ENCODE results near the gene TUBA8. TPM values are rescaled to one million over a fixed set of nuclear protein-coding genes. Genes with fewer than 3 reads are reported as not detected.

Gene TUBA8
- total RNA-seq, 6 donors from 2014 or later: 0.61 to 1.2 (median 0.81) TPM; not detected in 1

DNA sequence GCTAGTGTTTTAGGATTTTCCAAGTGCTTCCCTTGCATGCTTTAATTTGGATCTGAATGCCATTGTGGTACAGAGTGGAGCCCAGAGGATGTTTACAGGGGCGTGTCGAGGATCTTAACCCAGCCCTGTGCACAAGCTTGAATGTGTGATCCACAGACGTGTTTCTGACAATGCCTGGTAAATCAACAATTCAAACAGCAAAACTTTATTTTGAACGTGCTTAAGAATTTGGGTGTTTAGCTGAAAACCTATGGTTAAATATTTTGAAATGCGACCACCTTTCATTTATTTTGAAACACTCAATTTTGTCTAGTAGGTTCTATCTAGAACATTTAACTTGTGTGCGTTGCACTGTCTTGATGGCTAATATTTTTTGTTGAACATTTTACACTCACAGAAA is 1.8 kb downstream of the TUBA8 start:
- Histone ChIP-seq H3K9me3 (no peaks in the 10 kb centered on the region), H3K27ac (no peak overlapping the region), H3K27me3 (peaks cover 0 to 16% (median 6%) of the 10 kb centered on the region in 4 donors), H3K36me3 (no peaks in the 10 kb centered on the region), H3K4me1 (peaks cover 12 to 42% (median 19%) of the 10 kb centered on the region in 4 donors), H3K4me3 (no peak overlapping the region)
- 63 to 67% methylated on average over 6 of the region's 6 CpGs for WGBS, 2 donors
- DNase-seq (no peak), ATAC-seq (ENCODE audit: low FRiP score in 2 of 2) (no peak)
- no peak for TF ChIP-seq EP300 (IDR thresholded peaks at IDR 0.05)
- TF ChIP-seq, protein P1, sequence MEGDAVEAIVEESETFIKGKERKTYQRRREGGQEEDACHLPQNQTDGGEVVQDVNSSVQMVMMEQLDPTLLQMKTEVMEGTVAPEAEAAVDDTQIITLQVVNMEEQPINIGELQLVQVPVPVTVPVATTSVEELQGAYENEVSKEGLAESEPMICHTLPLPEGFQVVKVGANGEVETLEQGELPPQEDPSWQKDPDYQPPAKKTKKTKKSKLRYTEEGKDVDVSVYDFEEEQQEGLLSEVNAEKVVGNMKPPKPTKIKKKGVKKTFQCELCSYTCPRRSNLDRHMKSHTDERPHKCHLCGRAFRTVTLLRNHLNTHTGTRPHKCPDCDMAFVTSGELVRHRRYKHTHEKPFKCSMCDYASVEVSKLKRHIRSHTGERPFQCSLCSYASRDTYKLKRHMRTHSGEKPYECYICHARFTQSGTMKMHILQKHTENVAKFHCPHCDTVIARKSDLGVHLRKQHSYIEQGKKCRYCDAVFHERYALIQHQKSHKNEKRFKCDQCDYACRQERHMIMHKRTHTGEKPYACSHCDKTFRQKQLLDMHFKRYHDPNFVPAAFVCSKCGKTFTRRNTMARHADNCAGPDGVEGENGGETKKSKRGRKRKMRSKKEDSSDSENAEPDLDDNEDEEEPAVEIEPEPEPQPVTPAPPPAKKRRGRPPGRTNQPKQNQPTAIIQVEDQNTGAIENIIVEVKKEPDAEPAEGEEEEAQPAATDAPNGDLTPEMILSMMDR (IDR thresholded peaks at IDR 0.05): no peak
- TF ChIP-seq POLR2A (IDR thresholded peaks at IDR 0.05): no peak
- no peak for TF ChIP-seq POLR2AphosphoS5 (IDR thresholded peaks at IDR 0.05)

DNA sequence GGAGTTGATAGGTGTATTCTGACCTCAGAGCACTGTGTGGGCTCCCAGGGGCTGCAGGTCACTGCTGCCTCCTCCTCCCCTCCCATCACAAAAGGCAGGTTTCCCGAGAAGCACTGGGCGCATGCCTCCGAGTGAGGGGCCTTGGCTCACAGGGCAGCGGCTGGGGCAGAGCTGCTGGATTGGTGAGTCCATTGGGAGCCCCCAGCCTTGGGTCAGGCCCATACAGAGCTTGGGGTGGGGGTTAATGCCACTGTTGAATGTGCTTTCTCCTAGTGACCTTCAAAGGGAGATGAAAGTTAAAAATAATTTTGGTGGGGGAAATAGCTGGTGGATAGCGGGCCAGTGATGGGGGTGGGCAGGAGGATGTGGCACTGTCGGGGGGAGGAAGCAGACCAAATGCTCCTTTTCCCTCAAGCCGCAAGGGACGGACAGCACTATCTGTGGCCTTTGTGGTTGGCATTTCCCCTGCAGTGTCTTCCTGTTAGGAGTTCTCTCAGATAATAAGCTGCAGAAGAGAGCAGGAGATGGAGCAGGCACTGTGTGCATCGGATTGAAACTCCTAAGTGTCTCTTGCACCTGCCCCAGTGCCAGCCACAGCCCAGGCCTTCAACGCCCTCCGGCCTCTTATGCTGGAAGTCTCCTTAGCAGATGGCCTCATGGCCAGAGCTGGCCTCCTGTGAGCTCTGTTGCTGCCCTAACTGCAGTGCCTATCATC is 3.2 kb downstream of the TUBA8 start:
- peaks cover 12 to 42% (median 19%) of the 10 kb centered on the region in 4 donors for H3K4me1 ChIP-seq
- H3K4me3 ChIP-seq: no peak overlapping the region
- no peaks in the 10 kb centered on the region for H3K36me3 ChIP-seq
- H3K27me3 ChIP-seq: peaks cover 0 to 16% (median 6%) of the 10 kb centered on the region in 4 donors
- DNase-seq (no peak), ATAC-seq (ENCODE audit: low FRiP score in 2 of 2) (no peak)
- TF ChIP-seq, protein P1 (IDR thresholded peaks at IDR 0.05): no peak
- TF ChIP-seq POLR2AphosphoS5 (IDR thresholded peaks at IDR 0.05): no peak
- TF ChIP-seq EP300 (IDR thresholded peaks at IDR 0.05): no peak
- TF ChIP-seq POLR2A (IDR thresholded peaks at IDR 0.05): no peak
- H3K27ac ChIP-seq: no peak overlapping the region
- 55 to 56% methylated on average over 7 to 11 of the region's 11 CpGs for WGBS, 2 donors
- no peaks in the 10 kb centered on the region for H3K9me3 ChIP-seq

DNA sequence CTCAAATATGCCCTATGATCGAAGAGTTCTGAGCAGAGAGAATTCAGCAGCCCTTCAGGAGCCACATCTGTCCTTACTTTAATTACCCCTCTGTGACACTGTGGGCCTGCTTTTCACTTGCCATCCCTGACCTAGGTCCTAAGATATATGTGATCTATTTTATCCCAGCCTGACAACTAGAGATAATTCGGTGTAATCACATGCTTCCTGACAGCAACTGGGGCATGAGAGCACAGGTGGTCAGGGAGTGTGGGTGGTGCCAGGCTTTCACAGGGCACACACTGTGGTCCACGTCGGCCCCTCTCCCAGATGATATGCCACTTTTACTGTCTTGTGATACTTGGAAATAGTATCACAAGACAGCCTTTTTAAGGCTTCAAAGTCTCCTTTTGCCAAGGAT is 3.9 kb downstream of the TUBA8 start:
- Histone ChIP-seq H3K4me3 (no peak overlapping the region), H3K36me3 (no peaks in the 10 kb centered on the region), H3K27ac (no peak overlapping the region), H3K27me3 (peaks cover 0 to 16% (median 6%) of the 10 kb centered on the region in 4 donors), H3K4me1 (peaks cover 12 to 42% (median 19%) of the 10 kb centered on the region in 4 donors), H3K9me3 (no peaks in the 10 kb centered on the region)
- TF ChIP-seq EP300 (IDR thresholded peaks at IDR 0.05): no peak
- TF ChIP-seq, protein P1 (IDR thresholded peaks at IDR 0.05): no peak
- no peak for TF ChIP-seq POLR2AphosphoS5 (IDR thresholded peaks at IDR 0.05)
- TF ChIP-seq POLR2A (IDR thresholded peaks at IDR 0.05): no peak
- 50 to 56% methylated on average over 4 of the region's 4 CpGs for WGBS, 2 donors
- DNase-seq: no peak
- no peak for ATAC-seq (ENCODE audit: low FRiP score in 2 of 2)

DNA sequence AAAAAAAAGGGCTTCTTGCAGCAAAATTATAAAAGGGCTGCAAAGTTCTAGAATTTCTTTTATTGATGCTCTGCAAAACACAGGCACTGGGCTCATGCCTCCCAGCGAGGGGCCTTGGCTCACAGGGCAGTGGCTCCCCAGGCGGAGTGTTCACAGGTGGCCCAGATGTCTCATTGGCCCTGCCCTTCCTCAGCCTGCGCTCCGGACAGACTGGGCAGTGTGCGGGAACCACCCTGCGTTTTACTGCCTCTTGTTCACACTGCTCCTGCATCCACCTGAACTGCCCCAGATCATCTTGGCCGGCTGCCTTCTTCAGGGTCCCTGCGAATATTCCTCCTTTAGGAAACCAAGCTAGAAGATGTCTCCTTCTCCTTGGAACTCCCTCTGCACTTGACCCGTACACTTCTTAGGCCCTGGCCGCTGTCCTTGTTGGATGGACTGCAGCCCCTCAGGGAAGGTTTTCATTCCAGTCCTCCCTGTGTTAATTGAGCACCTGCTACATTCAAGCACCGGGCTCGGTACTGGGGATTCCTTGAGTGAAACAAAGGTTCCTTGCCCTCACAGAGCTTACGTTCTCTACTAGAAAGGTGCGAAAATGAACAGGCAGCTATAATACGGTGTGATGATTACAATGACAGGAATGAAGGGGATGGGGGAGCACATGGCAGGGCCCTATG is 4.5 kb downstream of the TUBA8 start:
- H3K27me3 ChIP-seq: peaks cover 0 to 16% (median 6%) of the 10 kb centered on the region in 4 donors
- H3K4me3 ChIP-seq: no peak overlapping the region
- ATAC-seq (ENCODE audit: low FRiP score in 2 of 2) (no peak), DNase-seq (peak in 1 of 2 donors; percentile 50)
- no peak overlapping the region for H3K27ac ChIP-seq
- WGBS, 2 donors: 90 to 94% methylated on average over 15 of the region's 15 CpGs
- no peak for TF ChIP-seq EP300 (IDR thresholded peaks at IDR 0.05)
- TF ChIP-seq, protein P1 (IDR thresholded peaks at IDR 0.05): no peak
- H3K36me3 ChIP-seq: no peaks in the 10 kb centered on the region
- H3K4me1 ChIP-seq: peaks cover 10 to 38% (median 16%) of the 10 kb centered on the region in 4 donors
- H3K9me3 ChIP-seq: no peaks in the 10 kb centered on the region
